Stimulated activated naive CD8-positive, alpha-beta T cell treated with anti-CD3 and anti-CD28 coated beads, Interleukin-15, amount 100 ng/mL, for 72 hours (primary cell): ENCODE data around the gene HPCAL4.
A peak's percentile ranks its signal among the peaks of the same experiment; 100 is the strongest.

Experiments used
- ATAC-seq: fragments of 150-1000 bp; cut with Tn5 transposase; 2 replicates; pipeline ENCODE4 v1.10.0; 2021; ENCODE audit warnings: mild to moderate bottlenecking, moderate library complexity
- DNase-seq, 2 donors: peaks; one replicate each; pipeline ENCODE4 v3.0.0; 2021 to 2022
- H3K27ac Mint-ChIP-seq, 2 donors: one replicate each; pipeline ENCODE4 v1.8.0; 2022; ENCODE audit warnings: mild to moderate bottlenecking in 2 of 2, mixed read lengths in 2 of 2, moderate library complexity in 2 of 2
- H3K27me3 Mint-ChIP-seq: one replicate; pipeline ENCODE4 v1.8.0; 2022; ENCODE audit warnings: mixed read lengths
- H3K4me1 Mint-ChIP-seq: one replicate; pipeline ENCODE4 v1.8.0; 2022; ENCODE audit warnings: mild to moderate bottlenecking, mixed read lengths
- H3K4me3 Mint-ChIP-seq, 2 donors: one replicate each; pipeline ENCODE4 v1.8.0; 2022; ENCODE audit warnings: mild to moderate bottlenecking in 2 of 2, mixed read lengths in 2 of 2, moderate library complexity in 1 of 2
- H3K9me3 Mint-ChIP-seq, 2 donors: one replicate each; pipeline ENCODE4 v1.8.0; 2022; ENCODE audit warnings: mixed read lengths in 2 of 2

Gene HPCAL4

DNA sequence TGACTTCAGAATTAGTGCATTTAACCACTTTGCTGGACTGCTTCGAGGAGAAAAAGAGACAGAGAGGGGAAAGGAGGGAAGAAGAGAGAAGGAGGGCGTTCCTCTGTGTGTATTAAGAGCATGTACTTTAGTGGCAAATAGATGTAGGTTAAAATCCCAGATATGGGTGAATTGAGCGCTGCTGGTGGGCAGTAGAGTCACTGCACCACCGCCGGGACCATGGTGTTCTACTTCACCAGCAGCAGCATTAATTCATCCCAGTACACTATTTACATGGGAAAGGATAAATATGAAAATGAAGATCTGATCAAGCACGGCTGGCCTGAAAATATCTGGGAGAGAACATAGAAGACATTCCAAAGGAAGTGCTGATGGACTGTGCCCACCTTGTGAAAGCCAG lies 26.6 kb upstream of the HPCAL4 start:
- H3K27ac Mint-ChIP-seq, result no peak overlapping the region
- H3K4me3 Mint-ChIP-seq, result no peak overlapping the region
- no peak for ATAC-seq
- no peaks in the 10 kb centered on the region for H3K9me3 Mint-ChIP-seq
- H3K4me1 Mint-ChIP-seq, result no peaks in the 10 kb centered on the region
- no peak for DNase-seq
- peaks cover 58% of the 10 kb centered on the region for H3K27me3 Mint-ChIP-seq

DNA sequence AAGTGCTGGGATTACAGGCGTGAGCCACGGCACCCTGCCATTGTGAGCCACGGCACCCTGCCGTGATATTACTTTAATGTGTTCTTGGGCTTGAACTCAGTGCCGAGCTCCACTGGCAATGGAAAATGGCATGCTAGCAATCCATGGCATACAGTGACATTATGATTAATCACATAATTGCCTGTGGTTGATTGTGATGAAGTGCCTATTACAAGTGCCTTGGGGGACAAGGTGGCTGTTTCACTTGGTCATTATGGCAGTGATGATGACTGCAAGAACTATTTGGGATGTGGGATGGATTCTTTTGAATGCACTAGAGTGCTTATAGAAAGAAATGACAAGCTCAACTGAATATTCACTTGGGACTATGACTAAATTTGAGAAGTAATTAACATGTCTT lies 22.3 kb upstream of the HPCAL4 start:
- H3K4me1 Mint-ChIP-seq, result no peaks in the 10 kb centered on the region
- peaks cover 42% of the 10 kb centered on the region for H3K27me3 Mint-ChIP-seq
- H3K27ac Mint-ChIP-seq, result no peak overlapping the region
- DNase-seq, result no peak
- H3K9me3 Mint-ChIP-seq, result no peaks in the 10 kb centered on the region
- H3K4me3 Mint-ChIP-seq, result no peak overlapping the region
- ATAC-seq, result no peak

DNA sequence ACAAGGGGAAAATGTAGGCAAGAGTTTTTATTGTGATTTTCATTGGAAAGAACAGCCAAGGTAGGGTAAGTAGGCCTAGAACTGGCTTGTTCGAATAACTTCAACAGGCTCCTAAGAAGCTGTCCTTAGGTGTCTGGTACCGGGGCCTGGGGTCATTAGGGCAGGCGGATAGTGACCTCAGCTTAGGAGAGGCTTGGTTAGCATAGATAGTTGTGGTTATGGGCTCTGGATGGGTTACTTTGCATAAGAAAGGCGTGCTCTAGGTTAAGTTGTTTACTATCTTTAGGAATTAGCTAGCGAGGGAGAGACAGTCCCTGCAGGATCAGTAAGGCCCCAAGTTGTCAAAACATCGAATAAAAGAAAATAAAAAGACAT lies 20.7 kb upstream of the HPCAL4 start:
- Mint-ChIP-seq H3K4me3 (no peak overlapping the region), H3K4me1 (no peaks in the 10 kb centered on the region), H3K9me3 (no peaks in the 10 kb centered on the region), H3K27me3 (peaks cover 26% of the 10 kb centered on the region), H3K27ac (no peak overlapping the region)
- DNase-seq, result no peak
- no peak for ATAC-seq

DNA sequence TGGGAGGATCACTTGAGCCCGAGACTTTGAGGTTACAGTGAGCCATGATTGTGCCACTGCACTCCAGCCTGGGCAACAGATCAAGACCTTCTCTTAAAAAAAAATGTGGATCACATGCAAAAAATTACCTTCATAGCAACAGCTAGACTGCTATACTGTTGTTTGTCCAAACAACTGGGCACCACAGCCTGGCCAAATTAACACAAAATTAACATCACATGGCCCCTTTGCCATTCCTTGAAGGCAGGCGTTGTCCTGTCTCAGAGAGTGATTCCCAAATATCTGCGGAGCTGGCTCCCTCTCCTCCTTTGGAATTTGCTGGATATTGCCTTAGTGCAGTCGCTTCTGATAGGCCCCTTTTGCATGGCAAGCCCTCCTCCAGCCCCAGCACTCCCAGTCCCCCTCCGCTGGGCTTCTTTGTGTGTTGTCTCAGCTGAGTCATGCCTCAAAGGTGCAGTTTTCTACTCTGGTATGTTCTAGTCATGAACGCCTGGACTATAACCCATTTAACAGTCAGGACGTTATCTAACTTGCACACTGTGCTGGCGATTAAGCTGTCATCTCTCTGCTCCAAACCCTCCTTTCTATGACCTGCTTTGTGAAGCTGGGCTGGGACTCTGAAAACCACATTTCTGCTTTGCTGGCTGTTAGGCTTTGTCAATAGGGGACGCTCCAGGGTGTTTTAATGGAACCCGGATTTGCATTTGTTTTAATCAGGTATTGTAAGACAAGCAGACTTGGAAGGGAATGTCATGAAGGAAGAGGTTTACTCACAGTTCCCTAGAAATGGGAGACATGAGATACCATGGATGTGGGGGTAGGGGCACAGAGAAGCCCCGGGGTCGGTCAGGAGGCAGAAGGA lies 20.1 kb upstream of the HPCAL4 start:
- no peak for ATAC-seq
- no peaks in the 10 kb centered on the region for H3K9me3 Mint-ChIP-seq
- no peaks in the 10 kb centered on the region for H3K4me1 Mint-ChIP-seq
- no peak overlapping the region for H3K27ac Mint-ChIP-seq
- H3K27me3 Mint-ChIP-seq, result peaks cover 20% of the 10 kb centered on the region
- DNase-seq, result no peak
- no peak overlapping the region for H3K4me3 Mint-ChIP-seq

DNA sequence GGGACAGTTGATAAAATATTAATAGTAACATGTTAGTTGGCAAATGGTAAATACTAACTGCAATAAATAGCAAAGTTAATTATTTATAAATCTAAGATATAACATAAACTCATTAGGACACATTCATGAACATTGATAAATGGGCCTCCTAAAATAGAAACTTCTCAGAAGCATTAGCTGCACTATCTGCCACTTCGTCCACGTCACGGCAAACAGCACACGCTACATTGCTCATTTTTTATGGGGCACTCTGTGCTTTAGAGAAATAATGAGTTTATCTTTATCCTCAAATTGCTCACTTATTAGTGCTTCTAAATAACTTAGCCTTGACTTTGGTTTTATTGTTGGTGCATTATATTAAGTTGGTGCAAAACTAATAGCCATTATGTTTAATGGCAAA lies 16.3 kb upstream of the HPCAL4 start:
- Mint-ChIP-seq H3K9me3 (no peaks in the 10 kb centered on the region), H3K27ac (no peak overlapping the region), H3K4me1 (no peaks in the 10 kb centered on the region), H3K27me3 (peaks cover 2% of the 10 kb centered on the region), H3K4me3 (no peak overlapping the region)
- ATAC-seq (no peak), DNase-seq (no peak)

DNA sequence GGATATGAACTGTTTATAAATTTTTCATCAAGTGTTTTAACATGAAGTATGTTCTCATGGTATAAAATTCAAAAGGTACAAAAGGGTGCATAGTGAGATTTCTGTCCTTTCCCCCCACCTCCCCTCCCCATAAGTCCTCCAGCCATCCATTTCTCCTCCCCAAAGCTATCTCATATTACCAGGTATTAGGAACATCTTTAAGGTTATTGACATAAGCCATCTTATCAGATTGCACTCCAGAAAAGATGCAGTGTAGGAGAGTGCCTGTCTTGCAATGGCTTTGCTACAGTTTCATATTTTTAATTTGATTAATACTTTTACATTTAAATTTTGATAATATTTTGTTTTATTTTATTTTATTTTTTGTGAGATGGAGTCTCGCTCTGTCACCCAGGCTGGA lies 13.5 kb upstream of the HPCAL4 start:
- peaks cover 25% of the 10 kb centered on the region for H3K27me3 Mint-ChIP-seq
- peaks cover 5% of the 10 kb centered on the region for H3K4me1 Mint-ChIP-seq
- no peak overlapping the region for H3K27ac Mint-ChIP-seq
- DNase-seq (no peak), ATAC-seq (no peak)
- H3K4me3 Mint-ChIP-seq, result no peak overlapping the region
- H3K9me3 Mint-ChIP-seq, result no peaks in the 10 kb centered on the region

DNA sequence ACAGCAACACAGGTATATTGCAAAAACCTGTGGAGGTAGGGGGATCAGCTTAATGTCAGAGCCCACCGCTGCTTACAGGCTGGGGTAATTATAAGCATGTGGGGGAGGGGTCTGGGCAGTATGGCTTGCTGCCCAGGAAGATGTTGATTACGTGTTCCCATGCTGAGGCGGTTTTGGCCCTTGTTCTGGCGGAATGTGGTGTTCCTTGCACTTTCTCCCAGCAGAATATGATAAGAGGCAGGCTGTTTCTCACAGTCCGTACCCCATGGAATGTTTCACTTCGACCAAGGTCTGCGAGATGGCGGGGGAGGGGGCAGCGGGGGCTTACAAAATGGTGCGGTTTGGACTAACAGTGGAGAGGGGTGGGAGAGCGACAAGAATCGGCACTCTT lies 9.8 kb upstream of the HPCAL4 start:
- no peak overlapping the region for H3K27ac Mint-ChIP-seq
- H3K27me3 Mint-ChIP-seq, result peaks cover 56% of the 10 kb centered on the region
- H3K4me1 Mint-ChIP-seq, result peaks cover 5% of the 10 kb centered on the region
- H3K4me3 Mint-ChIP-seq, result no peak overlapping the region
- H3K9me3 Mint-ChIP-seq, result no peaks in the 10 kb centered on the region
- no peak for ATAC-seq
- DNase-seq, result no peak

DNA sequence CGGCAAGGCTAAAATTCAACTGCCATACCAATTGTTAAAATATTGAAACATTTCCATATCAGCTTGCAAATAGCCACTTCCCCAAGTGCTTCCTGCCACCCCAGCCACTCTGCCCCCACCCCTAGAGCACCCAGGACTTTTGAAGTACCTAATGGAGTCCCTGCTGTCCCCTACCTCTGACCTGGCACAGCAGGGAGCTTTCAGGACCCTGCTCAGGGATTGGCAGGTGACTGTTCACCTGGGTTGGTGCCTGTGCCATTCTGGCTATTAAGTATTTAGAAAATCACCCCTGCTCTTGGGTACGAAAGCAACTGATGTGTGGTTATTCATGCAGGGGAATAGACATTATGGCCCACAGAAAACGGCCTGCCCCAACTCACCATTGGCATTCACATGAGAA lies 9.1 kb upstream of the HPCAL4 start:
- H3K9me3 Mint-ChIP-seq, result no peaks in the 10 kb centered on the region

DNA sequence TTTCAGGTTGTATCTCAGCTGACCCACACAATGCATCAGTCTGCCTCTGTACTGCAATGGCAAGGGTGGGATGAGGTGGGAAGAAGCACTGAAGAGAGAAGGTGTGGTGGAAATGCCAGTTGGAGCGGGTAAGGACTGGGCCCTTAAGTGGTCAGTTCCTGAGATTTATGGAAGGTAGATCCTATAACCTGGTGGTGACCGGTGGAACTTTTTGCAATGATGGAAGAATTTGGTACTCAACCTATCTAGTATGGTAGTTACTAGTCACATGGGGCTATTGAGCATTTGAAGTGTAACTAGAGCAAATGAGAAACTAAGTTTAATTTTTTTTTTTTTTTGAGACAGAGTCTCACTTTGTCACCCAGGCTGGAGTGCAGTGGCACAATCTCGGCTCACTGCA lies 8.2 kb upstream of the HPCAL4 start:
- Mint-ChIP-seq H3K27ac (no peak overlapping the region), H3K4me3 (no peak overlapping the region), H3K9me3 (no peaks in the 10 kb centered on the region), H3K4me1 (peaks cover 16% of the 10 kb centered on the region), H3K27me3 (peaks cover 64% of the 10 kb centered on the region)
- DNase-seq, result no peak
- no peak for ATAC-seq

More for the DNA sequence above, 9.1 kb upstream of the HPCAL4 start:
- no peak for DNase-seq
- Mint-ChIP-seq H3K4me3 (no peak overlapping the region), H3K27me3 (peaks cover 58% of the 10 kb centered on the region), H3K4me1 (peaks cover 7% of the 10 kb centered on the region), H3K27ac (no peak overlapping the region)
- no peak for ATAC-seq

DNA sequence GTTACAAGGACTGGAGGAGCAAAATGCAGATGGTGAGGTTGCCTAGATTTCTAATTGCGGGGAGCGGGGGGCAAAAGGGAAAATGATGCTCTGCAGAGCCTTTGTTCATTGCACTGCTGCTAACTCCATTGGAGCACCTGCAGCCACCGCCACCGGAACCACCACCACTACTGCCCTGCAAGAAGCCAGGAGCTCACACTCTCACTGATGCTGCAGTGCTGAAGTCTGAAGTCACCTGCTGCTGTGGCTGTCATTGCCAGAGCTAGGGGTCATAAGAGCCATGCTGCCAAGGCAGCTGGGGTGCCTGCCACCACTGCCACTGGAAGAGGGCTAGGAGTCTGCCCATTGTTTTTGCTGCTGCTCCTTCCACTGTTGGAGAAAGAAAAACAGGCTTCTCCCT lies 7.3 kb upstream of the HPCAL4 start:
- DNase-seq (no peak), ATAC-seq (no peak)
- no peaks in the 10 kb centered on the region for H3K9me3 Mint-ChIP-seq
- H3K27ac Mint-ChIP-seq, result no peak overlapping the region
- H3K4me1 Mint-ChIP-seq, result peaks cover 21% of the 10 kb centered on the region
- H3K4me3 Mint-ChIP-seq, result no peak overlapping the region
- H3K27me3 Mint-ChIP-seq, result peaks cover 64% of the 10 kb centered on the region

DNA sequence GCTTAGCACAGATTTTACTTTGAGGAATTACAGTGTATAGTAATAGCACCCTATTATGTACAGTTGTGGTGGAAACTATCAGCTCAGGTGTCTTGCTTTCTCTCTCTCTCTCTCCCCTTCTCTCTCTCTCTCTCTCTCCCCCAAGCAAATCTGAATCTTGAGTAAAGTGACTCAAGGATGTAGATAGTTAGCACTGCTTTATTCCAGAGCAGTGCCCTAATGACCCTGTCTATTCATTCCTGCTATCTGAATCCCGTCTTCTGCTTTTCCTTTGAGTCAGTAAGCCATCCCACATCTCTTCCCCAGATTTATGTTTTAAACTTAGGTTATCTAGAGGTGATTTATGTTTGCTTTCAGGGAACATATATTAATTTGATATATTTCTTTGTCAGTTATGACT lies 5.2 kb upstream of the HPCAL4 start:
- ATAC-seq (no peak), DNase-seq (no peak)
- H3K4me3 Mint-ChIP-seq, result no peak overlapping the region
- no peaks in the 10 kb centered on the region for H3K9me3 Mint-ChIP-seq
- peaks cover 31% of the 10 kb centered on the region for H3K4me1 Mint-ChIP-seq
- peak overlapping the region in 1 of 2 donors; percentile 4 for H3K27ac Mint-ChIP-seq
- peaks cover 63% of the 10 kb centered on the region for H3K27me3 Mint-ChIP-seq

DNA sequence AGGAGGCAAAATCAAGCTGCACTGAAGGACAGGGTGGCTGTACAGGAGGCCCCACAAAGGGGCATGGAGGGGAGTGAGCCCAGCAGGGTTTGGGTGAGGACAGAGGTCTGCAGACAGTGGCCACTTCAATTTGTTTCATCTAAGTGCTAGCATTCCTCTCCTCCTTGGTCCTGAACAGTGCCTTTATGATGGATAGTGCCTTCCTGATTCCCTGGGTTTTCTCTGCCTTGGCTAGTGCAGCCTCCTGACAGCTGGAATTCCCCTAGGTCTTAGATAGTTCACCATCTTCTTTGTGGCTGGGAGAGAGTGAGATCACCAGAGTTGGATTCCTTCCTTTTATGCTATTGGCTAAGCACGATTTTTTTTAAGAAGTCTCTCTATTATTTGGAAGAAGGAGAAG lies 3.8 kb upstream of the HPCAL4 start:
- Mint-ChIP-seq H3K27me3 (peaks cover 58% of the 10 kb centered on the region), H3K27ac (peak overlapping the region in 1 of 2 donors; percentile 67), H3K9me3 (no peaks in the 10 kb centered on the region)

DNA sequence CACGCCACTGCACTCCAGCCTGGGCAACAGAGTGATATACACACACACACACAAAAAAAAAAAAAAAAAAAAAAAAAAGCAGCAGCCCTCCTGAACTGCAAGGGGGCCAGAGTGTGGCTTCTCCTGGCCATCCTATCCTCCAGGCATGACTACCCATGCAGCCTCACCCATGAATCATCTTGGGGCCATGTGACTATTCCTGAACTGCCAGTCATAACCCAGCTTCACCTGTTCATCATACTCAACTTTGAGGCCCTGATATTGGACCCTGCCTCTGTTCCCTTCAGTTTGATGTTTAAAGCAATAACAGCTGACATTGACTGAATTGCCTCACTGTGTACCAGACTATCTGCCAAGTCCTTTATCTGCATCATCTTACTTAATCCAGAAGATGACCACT lies 2.8 kb upstream of the HPCAL4 start:
- H3K4me3 Mint-ChIP-seq, result no peak overlapping the region
- no peaks in the 10 kb centered on the region for H3K9me3 Mint-ChIP-seq
- ATAC-seq (no peak), DNase-seq (no peak)
- no peak overlapping the region for H3K27ac Mint-ChIP-seq
- H3K27me3 Mint-ChIP-seq, result peaks cover 55% of the 10 kb centered on the region
- H3K4me1 Mint-ChIP-seq, result peaks cover 52% of the 10 kb centered on the region

More for the DNA sequence above, 3.8 kb upstream of the HPCAL4 start:
- peaks cover 43% of the 10 kb centered on the region for H3K4me1 Mint-ChIP-seq
- no peak for ATAC-seq
- H3K4me3 Mint-ChIP-seq, result no peak overlapping the region
- DNase-seq, result no peak

DNA sequence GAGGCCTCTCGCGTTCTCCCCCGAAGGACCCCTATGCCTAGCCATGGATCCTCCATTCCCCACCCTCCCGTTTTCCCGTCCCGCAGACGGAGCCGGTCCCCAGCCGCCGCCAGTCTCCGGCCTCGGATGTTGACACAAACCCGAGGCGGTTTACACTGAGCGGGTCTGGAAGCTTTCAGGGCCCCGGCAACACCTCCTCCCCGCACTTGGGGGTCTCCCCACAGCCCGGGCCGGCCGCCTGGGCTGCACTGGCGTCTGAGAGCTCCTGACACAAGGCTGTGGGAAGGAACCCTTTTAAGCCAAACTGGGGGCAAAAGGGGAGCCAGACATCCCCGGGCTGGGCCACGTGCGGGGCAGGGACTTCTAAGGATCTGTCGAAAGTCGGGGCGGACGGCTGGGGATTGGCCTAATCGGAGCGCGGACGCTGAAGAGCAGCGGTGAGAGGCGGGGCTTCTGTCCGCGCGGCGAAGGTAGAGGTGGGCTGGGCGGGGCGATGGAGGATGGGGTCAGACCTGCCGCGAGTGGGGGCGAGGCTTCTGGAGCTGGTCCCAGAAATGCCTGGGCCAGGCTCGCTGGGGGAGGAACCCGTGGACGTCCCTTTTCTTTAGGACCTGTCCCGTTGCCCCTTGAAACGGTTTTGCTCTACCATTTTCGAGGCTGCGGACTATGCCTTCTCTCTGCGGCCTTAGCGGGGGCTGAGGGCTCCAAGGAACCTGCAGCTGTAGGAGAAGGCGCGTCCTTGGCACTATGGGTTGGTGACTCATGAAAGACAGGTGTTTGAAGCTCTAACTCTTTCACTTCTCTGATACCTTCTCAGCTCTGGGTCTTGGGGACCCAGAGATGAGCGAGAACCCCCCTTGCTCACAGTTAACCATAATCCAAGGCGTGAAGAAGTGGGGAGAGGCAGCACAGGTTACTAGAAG lies 1.2 kb upstream of the HPCAL4 start:
- H3K27ac Mint-ChIP-seq, result no peak overlapping the region

DNA sequence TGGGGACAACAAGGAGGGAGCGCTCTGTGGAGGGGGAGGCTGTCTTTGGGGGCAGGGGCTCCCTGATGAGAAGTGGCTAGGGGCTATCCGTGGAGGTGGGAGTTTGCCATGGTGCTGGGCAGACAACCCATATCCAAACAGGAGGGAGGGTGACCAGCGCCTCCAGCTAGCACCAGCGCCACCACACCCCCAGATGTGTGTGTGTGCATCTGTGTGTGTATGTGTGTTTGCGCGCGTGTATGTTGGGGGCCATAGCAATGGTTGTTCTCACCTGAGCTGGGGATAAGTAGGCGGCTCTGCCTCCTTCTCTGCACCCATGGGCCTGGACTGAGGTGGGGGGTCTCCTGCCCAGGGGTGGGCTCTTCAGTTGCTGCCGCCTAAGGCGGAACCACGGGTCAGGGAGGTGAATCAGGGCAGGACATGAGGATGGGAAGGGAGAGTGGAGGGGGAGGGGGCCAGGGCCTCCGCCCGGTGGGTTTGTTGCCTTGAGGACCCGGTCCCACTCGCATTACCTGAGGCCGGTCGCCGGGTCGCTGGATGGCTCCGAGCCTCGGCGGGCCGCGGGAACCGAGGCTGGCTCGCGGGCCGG lies 345 bp downstream of the HPCAL4 start:
- Mint-ChIP-seq H3K4me1 (peaks cover 62% of the 10 kb centered on the region), H3K27ac (peak overlapping the region in 1 of 2 donors; percentile 80), H3K27me3 (peaks cover 47% of the 10 kb centered on the region), H3K9me3 (no peaks in the 10 kb centered on the region), H3K4me3 (peak overlapping the region; percentile 84 to 89)
- ATAC-seq, result peak; percentile 22
- no peak for DNase-seq

More for the DNA sequence above, 1.2 kb upstream of the HPCAL4 start:
- no peak for ATAC-seq
- H3K9me3 Mint-ChIP-seq, result no peaks in the 10 kb centered on the region
- DNase-seq, result peak in 1 of 2 donors; percentile 26
- H3K27me3 Mint-ChIP-seq, result peaks cover 47% of the 10 kb centered on the region
- peaks cover 62% of the 10 kb centered on the region for H3K4me1 Mint-ChIP-seq
- peak overlapping the region; percentile 84 to 89 for H3K4me3 Mint-ChIP-seq

DNA sequence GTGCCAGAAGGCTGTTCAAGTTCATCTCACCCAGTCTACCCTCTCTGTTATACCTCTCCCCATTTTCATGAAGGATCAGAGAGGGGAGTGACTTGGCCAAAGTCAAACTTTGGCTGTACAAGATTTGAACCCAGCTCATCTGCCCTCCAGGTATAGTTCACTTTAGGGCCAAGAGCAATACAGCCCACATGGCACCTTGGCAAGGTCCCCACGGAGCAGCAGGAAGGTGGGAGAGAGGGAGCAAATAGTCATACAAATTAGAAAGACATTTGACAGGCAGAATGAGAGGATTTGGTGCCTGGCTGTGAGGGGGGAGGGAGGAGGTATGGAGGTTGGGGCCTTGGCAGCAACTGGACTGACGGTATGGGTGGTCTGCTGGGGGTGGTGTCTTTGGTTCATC lies 1.0 kb downstream of the HPCAL4 start:
- peaks cover 45% of the 10 kb centered on the region for H3K27me3 Mint-ChIP-seq

More for the DNA sequence above, 1.0 kb downstream of the HPCAL4 start:
- DNase-seq (no peak), ATAC-seq (no peak)
- no peak overlapping the region for H3K27ac Mint-ChIP-seq
- H3K4me3 Mint-ChIP-seq, result peak overlapping the region; percentile 84 to 89
- H3K9me3 Mint-ChIP-seq, result no peaks in the 10 kb centered on the region
- H3K4me1 Mint-ChIP-seq, result peaks cover 59% of the 10 kb centered on the region
